Colonic mucosa (tissue), 4 donors: ENCODE data around the gene CSRNP3. TPM values are rescaled to one million over a fixed set of nuclear protein-coding genes. Genes with fewer than 3 reads are reported as not detected.

Experiments used
- DNase-seq: peaks from one replicate; pipeline ENCODE4 v3.0.0-alpha.2; 2020
- H3K27ac ChIP-seq: fragments of 200-600 bp; one replicate; pipeline ENCODE4 v1.8.0; 2021
- H3K27me3 ChIP-seq: fragments of 200-600 bp; one replicate; pipeline ENCODE4 v1.8.0; 2021
- H3K36me3 ChIP-seq: fragments of 200-600 bp; one replicate; pipeline ENCODE4 v1.8.0; 2021
- H3K4me1 ChIP-seq: fragments of 200-600 bp; one replicate; pipeline ENCODE4 v1.8.0; 2021; ENCODE audit warnings: mild to moderate bottlenecking
- H3K4me3 ChIP-seq: fragments of 200-600 bp; one replicate; pipeline ENCODE4 v1.8.0; 2021
- H3K9ac ChIP-seq, 2 donors: one replicate each; pipeline ENCODE4 v1.7.0; 2013; ENCODE audit warnings: control low read depth in 2 of 2, low read depth in 2 of 2, low read length in 2 of 2
- H3K9me3 ChIP-seq: fragments of 200-600 bp; one replicate; pipeline ENCODE4 v1.8.0; 2021
- CTCF ChIP-seq: fragments of 200-600 bp; IDR thresholded peaks from one replicate; pipeline ENCODE4 v1.8.0; 2022; ENCODE audit warnings: antibody characterized with exemption, mild to moderate bottlenecking
- intact Hi-C: fragments of 100-400 bp; cut with DNase I; formaldehyde crosslinking; loops from one replicate; pipeline ENCODE4 v1.14.1; 2022
- total RNA-seq, 2 donors: library from RNA; stranded (reverse); fragmentation: NEBNext Ultra II Directional in 1 of 2; extraction: Animal tissue kit (Norgen Biotek cat#: 25700) in 1 of 2; gene quantifications; one replicate each; pipeline ENCODE4 v1.2.1, GENCODE V29; 2021
- donor health status: healthy.
- donor health status: DM: no; HTN: no; CAD: no.
- donor health status: DM: no; HTN: no; CAD: no.

Gene CSRNP3
- total RNA-seq, 2 donors from 2014 or later = 1.5 to 2.0 TPM

GRCh38 chr2:165647409-165647808, 177.9 kb downstream of the CSRNP3 start:
- no peak for TF ChIP-seq CTCF
- DNase-seq = no peak
- Histone ChIP-seq H3K27ac (no peak overlapping the region), H3K4me1 (no peaks in the 10 kb centered on the region), H3K9me3 (no peaks in the 10 kb centered on the region), H3K36me3 (no peaks in the 10 kb centered on the region), H3K9ac (no peak overlapping the region), H3K27me3 (no peaks in the 10 kb centered on the region), H3K4me3 (no peak overlapping the region)
- intact Hi-C loops = no loop called here

GRCh38 chr2:165648801-165649200, 179.3 kb downstream of the CSRNP3 start:
- H3K4me1 ChIP-seq = no peaks in the 10 kb centered on the region
- intact Hi-C loops = no loop called here
- no peak for DNase-seq
- no peak overlapping the region for H3K9ac ChIP-seq
- H3K9me3 ChIP-seq = no peaks in the 10 kb centered on the region
- no peak overlapping the region for H3K4me3 ChIP-seq
- H3K27me3 ChIP-seq = no peaks in the 10 kb centered on the region
- H3K36me3 ChIP-seq = no peaks in the 10 kb centered on the region
- TF ChIP-seq CTCF = no peak
- no peak overlapping the region for H3K27ac ChIP-seq

GRCh38 chr2:165651233-165651632, 181.7 kb downstream of the CSRNP3 start:
- H3K9me3 ChIP-seq = no peaks in the 10 kb centered on the region
- no peak overlapping the region for H3K9ac ChIP-seq
- intact Hi-C loops = no loop called here
- TF ChIP-seq CTCF = no peak
- no peaks in the 10 kb centered on the region for H3K4me1 ChIP-seq
- no peaks in the 10 kb centered on the region for H3K27me3 ChIP-seq
- no peak overlapping the region for H3K4me3 ChIP-seq
- no peaks in the 10 kb centered on the region for H3K36me3 ChIP-seq
- H3K27ac ChIP-seq = no peak overlapping the region
- DNase-seq = no peak

- Histone ChIP-seq H3K9ac (no peak overlapping the region), H3K27me3 (no peaks in the 10 kb centered on the region), H3K4me1 (no peaks in the 10 kb centered on the region), H3K27ac (no peak overlapping the region), H3K36me3 (no peaks in the 10 kb centered on the region), H3K4me3 (no peak overlapping the region), H3K9me3 (no peaks in the 10 kb centered on the region)
- intact Hi-C loops = no loop called here
- DNase-seq = no peak
- no peak for TF ChIP-seq CTCF
Measured at GRCh38 chr2:165655661-165656060, 186.2 kb downstream of the CSRNP3 start.

GRCh38 chr2:165660361-165660760, 190.9 kb downstream of the CSRNP3 start:
- H3K36me3 ChIP-seq = no peaks in the 10 kb centered on the region
- no peak overlapping the region for H3K27ac ChIP-seq
- no peak overlapping the region for H3K4me3 ChIP-seq
- intact Hi-C loops = no loop called here
- H3K27me3 ChIP-seq = no peaks in the 10 kb centered on the region
- no peak for DNase-seq
- no peaks in the 10 kb centered on the region for H3K9me3 ChIP-seq
- H3K4me1 ChIP-seq = no peaks in the 10 kb centered on the region
- H3K9ac ChIP-seq = no peak overlapping the region
- TF ChIP-seq CTCF = no peak

GRCh38 chr2:165662720-165663119, 193.2 kb downstream of the CSRNP3 start:
- intact Hi-C loops = no loop called here
- H3K27me3 ChIP-seq = no peaks in the 10 kb centered on the region
- H3K27ac ChIP-seq = no peak overlapping the region
- no peak overlapping the region for H3K4me3 ChIP-seq
- no peaks in the 10 kb centered on the region for H3K4me1 ChIP-seq
- no peak for TF ChIP-seq CTCF
- no peaks in the 10 kb centered on the region for H3K9me3 ChIP-seq
- H3K9ac ChIP-seq = no peak overlapping the region
- no peaks in the 10 kb centered on the region for H3K36me3 ChIP-seq
- no peak for DNase-seq
